HG02885 (cell line): ENCODE results near the gene SEPTIN2.
A peak's percentile ranks its signal among the peaks of the same experiment; 100 is the strongest.
"Not testable (repeated sequence)": the region's sequence is repeated elsewhere in the genome, so short reads cannot be mapped to it uniquely, and the experiment has no call there.

Experiments used
- ATAC-seq: cut with Tn5 transposase; IDR thresholded peaks from one replicate; pipeline ENCODE4 v1.9.1; 2021; ENCODE audit warnings: mild to moderate bottlenecking; ENCODE audit not compliant: unreplicated experiment, poor library complexity

Gene SEPTIN2

GRCh38 chr2:241344925-241345651, 29.4 kb downstream of the SEPTIN2 start:
- no peak for ATAC-seq

- ATAC-seq = no peak
These were observed 34.2 kb downstream of the SEPTIN2 start for GRCh38 chr2:241349941-241350340.

GRCh38 chr2:241350530-241350877, 34.8 kb downstream of the SEPTIN2 start:
- ATAC-seq = no peak

- no peak for ATAC-seq
These were observed 35.3 kb downstream of the SEPTIN2 start for GRCh38 chr2:241350878-241351639.

GRCh38 chr2:241351640-241352031, 35.9 kb downstream of the SEPTIN2 start:
- no peak for ATAC-seq

- no peak for ATAC-seq
These were observed 36.5 kb downstream of the SEPTIN2 start for GRCh38 chr2:241352227-241352626.

- peak; percentile 34 for ATAC-seq
These were observed 39.2 kb downstream of the SEPTIN2 start for GRCh38 chr2:241354668-241355658.

GRCh38 chr2:241355983-241356870, 40.5 kb downstream of the SEPTIN2 start, which contains the start of gene FARP2:
Gene FARP2 (plus strand): TSS chr2:241356285. CDS start chr2:241373108, 16,823 bp downstream.
- peak; percentile 87 for ATAC-seq

- ATAC-seq = no peak
These were observed 41.1 kb downstream of the SEPTIN2 start for GRCh38 chr2:241356871-241357260.

GRCh38 chr2:241357531-241357930, 41.8 kb downstream of the SEPTIN2 start:
- ATAC-seq = no peak

- ATAC-seq = no peak
These were observed 42.7 kb downstream of the SEPTIN2 start for GRCh38 chr2:241358470-241358869.

- ATAC-seq = no peak
These were observed 43.8 kb downstream of the SEPTIN2 start for GRCh38 chr2:241359481-241360045.

GRCh38 chr2:241363426-241363825, 47.7 kb downstream of the SEPTIN2 start:
- no peak for ATAC-seq

- no peak for ATAC-seq
These were observed 49.1 kb downstream of the SEPTIN2 start for GRCh38 chr2:241364781-241365180.

GRCh38 chr2:241366678-241367077, 51.0 kb downstream of the SEPTIN2 start:
- ATAC-seq = no peak

GRCh38 chr2:241368643-241369042, 52.9 kb downstream of the SEPTIN2 start:
- no peak for ATAC-seq

GRCh38 chr2:241372361-241372992, 56.8 kb downstream of the SEPTIN2 start:
- ATAC-seq = no peak

GRCh38 chr2:241373446-241373845, 57.7 kb downstream of the SEPTIN2 start:
- no peak for ATAC-seq

GRCh38 chr2:241373906-241374305, 58.2 kb downstream of the SEPTIN2 start:
- ATAC-seq = not testable (repeated sequence)
